HG03108 (cell line): ENCODE measurements around the gene DDX24.

Experiments
- ATAC-seq: cut with Tn5 transposase; IDR thresholded peaks from one replicate; pipeline ENCODE4 v1.9.1; 2021; ENCODE audit warnings: moderate library complexity; ENCODE audit not compliant: unreplicated experiment

The DDX24 gene

GRCh38 chr14:94018308-94018707 is 62.7 kb downstream of the DDX24 start:
- ATAC-seq = no peak

GRCh38 chr14:94016446-94016976 is 64.5 kb downstream of the DDX24 start:
- ATAC-seq = no peak

- ATAC-seq = no peak
Measured at GRCh38 chr14:94015223-94015622, 65.8 kb downstream of the DDX24 start.

- no peak for ATAC-seq
Measured at GRCh38 chr14:94014382-94014781, 66.6 kb downstream of the DDX24 start.

- no peak for ATAC-seq
Measured at GRCh38 chr14:94011795-94012194, 69.2 kb downstream of the DDX24 start.

- no peak for ATAC-seq
Measured at GRCh38 chr14:94010625-94011024, 70.4 kb downstream of the DDX24 start.

GRCh38 chr14:94009767-94010166 is 71.2 kb downstream of the DDX24 start:
- ATAC-seq = peak; percentile 58

GRCh38 chr14:94008234-94008633 is 72.8 kb downstream of the DDX24 start:
- ATAC-seq = no peak

GRCh38 chr14:94005324-94006073 is 75.5 kb downstream of the DDX24 start:
- ATAC-seq = no peak

GRCh38 chr14:94004015-94004414 is 77.0 kb downstream of the DDX24 start:
- ATAC-seq = no peak

GRCh38 chr14:94003397-94003796 is 77.6 kb downstream of the DDX24 start:
- ATAC-seq = no peak

GRCh38 chr14:94001501-94002396 is 79.3 kb downstream of the DDX24 start:
- ATAC-seq = no peak

GRCh38 chr14:94001016-94001415 is 80.0 kb downstream of the DDX24 start:
- no peak for ATAC-seq

- no peak for ATAC-seq
Measured at GRCh38 chr14:94000267-94000666, 80.7 kb downstream of the DDX24 start.

- no peak for ATAC-seq
Measured at GRCh38 chr14:93999573-93999972, 81.4 kb downstream of the DDX24 start.

- ATAC-seq = no peak
Measured at GRCh38 chr14:93998871-93999403, 82.1 kb downstream of the DDX24 start.
